GM12875 (cell line): ENCODE results near the gene ZNF211.

Experiments used
- H3K4me3 ChIP-seq: one replicate; pipeline ENCODE4 v1.5.1; 2011; ENCODE audit warnings: low read depth, low read length, control low read depth
- CTCF ChIP-seq: IDR thresholded peaks from 2 replicates; pipeline ENCODE4 v1.5.1; 2011; ENCODE audit warnings: low read depth, mild to moderate bottlenecking, control low read depth, inconsistent platforms, low read length, moderate library complexity, borderline replicate concordance; ENCODE audit not compliant: insufficient read depth

The ZNF211 gene

DNA sequence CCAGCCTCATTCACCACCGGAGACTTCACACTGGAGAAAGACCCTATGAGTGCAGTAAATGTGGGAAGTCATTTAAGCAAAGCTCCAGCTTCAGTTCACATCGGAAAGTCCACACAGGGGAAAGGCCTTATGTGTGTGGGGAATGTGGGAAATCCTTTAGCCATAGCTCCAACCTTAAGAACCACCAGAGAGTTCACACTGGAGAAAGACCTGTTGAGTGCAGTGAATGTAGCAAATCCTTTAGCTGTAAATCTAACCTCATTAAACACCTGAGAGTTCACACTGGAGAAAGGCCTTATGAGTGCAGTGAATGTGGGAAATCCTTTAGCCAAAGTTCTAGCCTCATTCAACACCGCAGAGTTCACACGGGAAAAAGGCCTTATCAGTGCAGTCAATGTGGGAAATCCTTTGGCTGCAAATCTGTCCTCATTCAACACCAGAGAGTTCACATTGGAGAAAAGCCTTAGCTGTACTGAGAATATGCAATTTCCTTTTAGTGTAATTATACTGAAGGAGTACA, 8.8 kb downstream of the ZNF211 start:
- no peak for TF ChIP-seq CTCF
- no peak overlapping the region for H3K4me3 ChIP-seq

DNA sequence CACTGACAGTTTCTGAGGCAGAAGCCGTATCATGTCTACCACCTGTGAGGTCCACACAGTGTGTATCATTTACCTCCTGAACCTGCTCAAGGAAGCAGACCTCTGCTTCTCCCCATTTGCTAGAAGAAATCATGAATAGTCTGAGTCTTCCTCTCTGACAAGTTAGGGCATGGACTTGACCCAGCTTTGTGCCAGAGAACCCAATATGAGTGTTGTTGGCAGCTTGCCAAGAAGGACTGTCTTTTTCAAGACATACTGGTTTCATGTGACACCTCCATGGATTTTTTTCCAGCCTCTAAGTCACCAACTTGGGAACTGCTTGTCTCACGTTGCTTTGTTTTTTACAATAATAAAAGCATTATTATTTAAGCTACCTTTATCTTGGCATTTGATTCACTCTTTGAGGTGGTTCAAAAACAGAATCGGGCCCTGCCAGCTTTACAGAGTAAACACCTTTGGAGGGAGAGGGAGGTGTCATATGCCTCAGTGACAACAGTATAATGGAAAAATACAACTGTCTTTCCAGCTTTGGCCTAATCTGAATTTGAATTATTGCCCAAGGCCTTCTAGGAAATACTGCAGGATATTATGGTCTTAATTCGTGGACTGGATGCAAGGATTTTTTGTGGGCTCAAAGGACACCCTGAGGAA, 9.6 kb downstream of the ZNF211 start:
- TF ChIP-seq CTCF: no peak
- no peak overlapping the region for H3K4me3 ChIP-seq

- no peak overlapping the region for H3K4me3 ChIP-seq
- no peak for TF ChIP-seq CTCF
Measured at GRCh38 chr19:57643734-57644133, 10.8 kb downstream of the ZNF211 start.

- no peak for TF ChIP-seq CTCF
- H3K4me3 ChIP-seq: no peak overlapping the region
Measured at GRCh38 chr19:57648331-57649003, 15.5 kb downstream of the ZNF211 start.

DNA sequence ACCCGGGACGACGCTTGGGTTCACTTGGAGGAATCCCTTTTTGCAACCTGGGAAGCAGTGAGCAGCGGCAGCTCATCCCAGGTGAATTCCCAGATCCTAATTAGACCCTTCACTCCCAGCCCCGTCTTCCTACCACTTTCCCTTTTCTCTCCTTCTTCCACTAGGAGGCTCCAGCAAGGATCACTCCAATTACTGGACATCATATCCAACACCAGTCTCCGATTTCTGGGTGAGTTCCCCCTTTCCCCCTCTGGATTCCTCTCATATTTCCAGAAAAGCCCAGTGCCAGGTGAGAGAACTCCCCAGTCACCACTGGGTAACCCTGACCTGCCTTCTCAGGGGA, 18.7 kb downstream of the ZNF211 start:
- no peak for TF ChIP-seq CTCF
- no peak overlapping the region for H3K4me3 ChIP-seq

- TF ChIP-seq CTCF: no peak
- no peak overlapping the region for H3K4me3 ChIP-seq
Measured at GRCh38 chr19:57653689-57654088, 20.7 kb downstream of the ZNF211 start.

DNA sequence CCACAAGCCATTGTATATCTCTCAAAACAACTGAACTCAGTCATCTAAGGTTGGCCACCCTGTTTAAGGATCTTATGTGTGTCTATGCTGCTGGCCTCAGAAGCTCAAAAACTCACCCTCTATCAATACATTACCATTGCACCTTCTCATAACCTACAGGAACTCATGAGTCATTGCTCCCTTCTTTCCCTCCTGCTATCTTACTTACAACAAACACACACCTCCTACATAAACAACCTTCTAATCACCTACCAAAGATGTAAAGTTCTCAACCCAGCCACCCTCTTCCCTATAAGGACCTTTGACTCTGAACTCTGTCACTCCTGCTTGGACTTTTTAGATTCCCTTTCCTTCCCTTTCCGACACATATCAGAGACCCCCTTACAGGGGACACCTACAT, 22.5 kb downstream of the ZNF211 start:
- H3K4me3 ChIP-seq: no peak overlapping the region
- no peak for TF ChIP-seq CTCF
